T-helper 1 cell treated with Interleukin-12 subunit alpha and Interleukin-12 subunit beta and Interleukin-4 antibody, amounts not matched to agents 30 μg/mL and 1 μg/mL, for 36 hours (primary cell): Measurements from ENCODE around the gene APOBR.

ENCODE experiments used
- H3K27ac Mint-ChIP-seq: one replicate; pipeline ENCODE4 v1.8.0; 2021; ENCODE audit warnings: mild to moderate bottlenecking, mixed read lengths
- H3K27me3 Mint-ChIP-seq: one replicate; pipeline ENCODE4 v1.8.0; 2021; ENCODE audit warnings: low read depth, mixed read lengths
- H3K36me3 Mint-ChIP-seq: one replicate; pipeline ENCODE4 v1.8.0; 2021; ENCODE audit warnings: low read depth, mixed read lengths
- H3K4me1 Mint-ChIP-seq: one replicate; pipeline ENCODE4 v1.8.0; 2021; ENCODE audit warnings: low read depth, mixed read lengths
- H3K4me3 Mint-ChIP-seq: one replicate; pipeline ENCODE4 v1.8.0; 2021; ENCODE audit warnings: mild to moderate bottlenecking, moderate library complexity, mixed read lengths
- H3K9me3 Mint-ChIP-seq: one replicate; pipeline ENCODE4 v1.8.0; 2021; ENCODE audit warnings: mixed read lengths

APOBR gene

DNA sequence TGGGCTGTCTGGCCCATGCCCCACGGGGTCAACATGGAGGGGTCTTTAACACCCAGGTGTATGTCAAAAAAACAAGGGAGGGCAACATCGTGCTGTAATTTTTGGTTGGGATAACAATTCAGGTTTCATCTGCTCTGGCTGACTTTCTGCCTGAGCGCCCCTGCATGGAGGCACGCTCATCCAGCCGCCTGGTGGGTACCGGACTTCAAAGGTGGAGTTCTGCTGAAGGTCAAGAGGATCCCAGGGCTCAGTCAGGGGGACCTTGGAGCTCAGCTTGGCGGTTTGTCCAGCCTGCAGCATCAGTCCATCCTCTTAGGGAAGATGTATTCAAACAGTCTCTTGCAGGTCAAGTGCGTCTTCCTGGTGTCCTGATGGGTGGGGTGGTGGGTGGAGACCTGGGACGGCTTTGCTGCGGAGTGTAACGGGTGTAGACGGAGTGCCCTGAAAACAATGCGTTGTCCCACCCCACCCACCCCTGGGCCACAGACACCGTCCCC, 53.9 kb downstream of the APOBR start:
- Mint-ChIP-seq H3K27me3 (peaks cover 3% of the 10 kb centered on the region), H3K9me3 (no peaks in the 10 kb centered on the region), H3K4me3 (no peak overlapping the region), H3K4me1 (peaks cover 7% of the 10 kb centered on the region), H3K27ac (no peak overlapping the region), H3K36me3 (no peaks in the 10 kb centered on the region)
